Vagina (tissue), 2 donors: ENCODE measurements around the gene PIAS2. TPM values are rescaled to one million over a fixed set of nuclear protein-coding genes. Genes with fewer than 3 reads are reported as not detected.

ENCODE experiments used
- DNase-seq, 2 donors: peaks; one replicate each; pipeline ENCODE4 v3.0.0-alpha.2; 2017; ENCODE audit errors: extremely low spot score in 2 of 2
- H3K27ac ChIP-seq: fragments of 200-600 bp; sonication (generic); one replicate; pipeline ENCODE4 v1.5.1; 2019
- H3K27me3 ChIP-seq: fragments of 200-600 bp; sonication (generic); one replicate; pipeline ENCODE4 v1.5.1; 2019
- H3K36me3 ChIP-seq, 2 donors: fragments of 200-600 bp; sonication (generic); one replicate each; pipeline ENCODE4 v1.5.1; 2017 to 2019
- H3K4me1 ChIP-seq: fragments of 200-600 bp; sonication (generic); one replicate; pipeline ENCODE4 v1.5.1; 2019
- H3K4me3 ChIP-seq, 2 donors: fragments of 200-600 bp; sonication (generic); 1 replicate in 1 of 2; 2 replicates in 1 of 2; pipeline ENCODE4 v1.5.1; 2016 to 2019
- H3K9me3 ChIP-seq: fragments of 200-600 bp; sonication (generic); one replicate; pipeline ENCODE4 v1.5.1; 2019
- CTCF ChIP-seq, 3 experiments: fragments of 450-650 bp in 2 of 3; fragments of 200-600 bp in 1 of 3; sonication (generic) in 1 of 3; IDR thresholded peaks; one replicate each; pipeline ENCODE4 v1.5.1; 2017 to 2019; ENCODE audit warnings: antibody characterized with exemption in 3 of 3, mild to moderate bottlenecking in 2 of 3, moderate library complexity in 2 of 3
- POLR2A ChIP-seq, 2 donors: fragments of 450-650 bp; IDR thresholded peaks; one replicate each; pipeline ENCODE4 v1.6.1; 2017; ENCODE audit warnings: antibody characterized with exemption in 2 of 2, mild to moderate bottlenecking in 2 of 2, moderate library complexity in 2 of 2
- POLR2AphosphoS5 ChIP-seq, 2 donors: sonication (generic); formaldehyde crosslinking; IDR thresholded peaks; one replicate each; pipeline ENCODE4 v1.9.0; 2017; ENCODE audit warnings: antibody characterized with exemption in 2 of 2, mild to moderate bottlenecking in 2 of 2, low read depth in 1 of 2; ENCODE audit not compliant: insufficient read depth in 1 of 2
- intact Hi-C: fragments of 100-400 bp; cut with DNase I; formaldehyde crosslinking; loops from one replicate; pipeline ENCODE4 v1.15.1; 2023
- total RNA-seq: library from RNA; depleted of rRNA; stranded (reverse); fragments of >200 nt; gene quantifications from one replicate; pipeline ENCODE4 v1.2.3, GENCODE V29; 2016

Gene PIAS2
- total RNA-seq, 1 donor from 2014 or later: 17.7 TPM

DNA sequence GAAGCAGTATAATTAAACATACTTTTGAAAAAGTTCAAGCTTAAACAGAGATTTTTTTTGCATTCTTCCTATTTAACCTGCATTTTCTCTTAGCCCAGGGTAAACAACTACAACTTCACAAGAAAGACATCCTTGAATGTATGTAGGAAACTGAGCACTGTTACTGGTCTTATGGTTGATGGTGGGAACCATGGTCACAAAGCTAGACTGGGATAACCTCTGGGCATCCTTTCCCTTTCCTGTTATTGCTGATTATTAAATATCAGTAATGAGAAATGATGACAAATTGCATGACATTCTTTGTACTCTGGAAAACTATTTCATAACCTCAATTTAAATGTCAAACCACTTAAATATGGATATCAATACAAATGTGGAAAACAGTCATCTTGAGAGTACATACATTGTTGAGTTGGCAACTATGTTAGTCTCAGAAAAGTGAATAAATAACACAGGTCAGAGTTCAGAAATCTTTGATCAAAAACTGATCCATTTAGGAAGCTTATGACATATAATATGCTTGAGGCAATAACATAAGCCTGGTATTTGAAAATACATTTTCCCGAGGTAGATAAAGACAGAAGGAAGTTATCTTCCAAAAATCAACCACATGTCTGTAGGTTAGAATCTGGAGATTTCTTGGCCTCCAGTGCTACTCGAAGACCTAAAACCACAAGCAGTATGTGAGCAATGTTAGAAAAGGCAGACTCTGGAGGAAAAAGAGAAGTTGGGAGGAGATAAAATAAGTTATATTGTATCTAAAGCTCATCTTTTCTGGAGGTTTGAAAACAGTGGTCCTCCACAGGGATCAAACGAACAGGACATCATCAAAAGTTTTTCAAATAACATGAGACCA, 95.2 kb downstream of the PIAS2 start:
- Histone ChIP-seq H3K27ac (no peak overlapping the region), H3K4me3 (no peak overlapping the region), H3K4me1 (no peaks in the 10 kb centered on the region), H3K9me3 (no peaks in the 10 kb centered on the region), H3K27me3 (no peaks in the 10 kb centered on the region), H3K36me3 (peaks cover 0 to 8% of the 10 kb centered on the region in 2 donors)
- intact Hi-C loops: no loop called here
- no peak for DNase-seq
- TF ChIP-seq POLR2A (IDR thresholded peaks at IDR 0.05) (no peak), CTCF (IDR thresholded peaks at IDR 0.05) (no peak), POLR2AphosphoS5 (IDR thresholded peaks at IDR 0.05; ENCODE audit: insufficient read depth in 1 of 2, low read depth in 1 of 2) (no peak)

DNA sequence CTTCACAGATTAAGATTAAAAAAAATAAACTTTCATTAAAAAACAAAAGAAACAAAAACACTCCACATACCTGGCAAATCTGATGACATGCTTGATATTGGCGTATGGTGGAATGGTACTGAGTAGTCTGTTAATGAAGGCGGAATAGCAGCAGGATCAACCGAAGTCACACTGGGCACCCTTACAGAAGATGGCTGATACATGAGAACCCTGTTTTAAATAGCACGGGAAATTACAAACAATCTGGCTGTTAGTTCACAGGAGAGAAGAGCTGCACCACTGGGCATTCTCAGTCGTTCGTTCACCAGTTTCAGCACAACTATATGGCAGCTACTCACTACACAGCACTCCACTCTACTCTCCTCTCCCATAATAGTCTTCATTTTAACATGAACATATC, 96.4 kb downstream of the PIAS2 start:
- no peaks in the 10 kb centered on the region for H3K9me3 ChIP-seq
- intact Hi-C loops: no loop called here
- no peak for TF ChIP-seq POLR2AphosphoS5 (IDR thresholded peaks at IDR 0.05; ENCODE audit: insufficient read depth in 1 of 2, low read depth in 1 of 2)
- H3K27me3 ChIP-seq: no peaks in the 10 kb centered on the region
- H3K36me3 ChIP-seq: peaks cover 0 to 5% of the 10 kb centered on the region in 2 donors
- H3K4me3 ChIP-seq: no peak overlapping the region
- DNase-seq: no peak
- H3K27ac ChIP-seq: no peak overlapping the region
- no peaks in the 10 kb centered on the region for H3K4me1 ChIP-seq

- no peak overlapping the region for H3K4me3 ChIP-seq
- H3K9me3 ChIP-seq: no peaks in the 10 kb centered on the region
- intact Hi-C loops: no loop called here
- H3K4me1 ChIP-seq: no peaks in the 10 kb centered on the region
- H3K27me3 ChIP-seq: no peaks in the 10 kb centered on the region
- H3K36me3 ChIP-seq: peaks cover 0 to 5% of the 10 kb centered on the region in 2 donors
- no peak overlapping the region for H3K27ac ChIP-seq
- DNase-seq: no peak
- TF ChIP-seq POLR2AphosphoS5 (IDR thresholded peaks at IDR 0.05; ENCODE audit: insufficient read depth in 1 of 2, low read depth in 1 of 2) (no peak), POLR2A (IDR thresholded peaks at IDR 0.05) (no peak), CTCF (IDR thresholded peaks at IDR 0.05) (no peak)
Observed at GRCh38 chr18:46815661-46816060, 101.6 kb downstream of the PIAS2 start.

DNA sequence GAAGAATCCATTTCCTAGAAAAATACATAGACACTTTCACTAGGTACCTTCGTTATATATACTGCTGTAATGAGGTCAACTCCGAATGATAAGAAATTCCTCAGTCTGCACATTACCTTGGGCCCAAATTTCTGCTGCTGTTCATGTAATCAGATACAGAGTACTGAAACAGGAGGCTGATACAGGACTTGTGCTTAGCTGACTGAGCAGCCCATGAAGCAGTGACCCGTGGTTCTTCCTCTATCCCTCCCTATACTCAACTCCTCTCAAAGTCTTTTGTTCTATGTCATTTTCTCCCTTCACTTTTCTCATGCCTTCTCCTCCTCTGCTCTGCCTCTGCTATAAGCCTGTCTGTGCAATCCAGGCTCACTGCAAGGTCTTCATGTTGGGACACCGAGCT, 102.9 kb downstream of the PIAS2 start:
- no peaks in the 10 kb centered on the region for H3K4me1 ChIP-seq
- no peaks in the 10 kb centered on the region for H3K9me3 ChIP-seq
- no peak for DNase-seq
- H3K27me3 ChIP-seq: no peaks in the 10 kb centered on the region
- intact Hi-C loops: no loop called here
- H3K36me3 ChIP-seq: no peaks in the 10 kb centered on the region
- H3K27ac ChIP-seq: no peak overlapping the region
- TF ChIP-seq POLR2A (IDR thresholded peaks at IDR 0.05): no peak
- no peak for TF ChIP-seq CTCF (IDR thresholded peaks at IDR 0.05)
- TF ChIP-seq POLR2AphosphoS5 (IDR thresholded peaks at IDR 0.05; ENCODE audit: insufficient read depth in 1 of 2, low read depth in 1 of 2): no peak
- H3K4me3 ChIP-seq: no peak overlapping the region

DNA sequence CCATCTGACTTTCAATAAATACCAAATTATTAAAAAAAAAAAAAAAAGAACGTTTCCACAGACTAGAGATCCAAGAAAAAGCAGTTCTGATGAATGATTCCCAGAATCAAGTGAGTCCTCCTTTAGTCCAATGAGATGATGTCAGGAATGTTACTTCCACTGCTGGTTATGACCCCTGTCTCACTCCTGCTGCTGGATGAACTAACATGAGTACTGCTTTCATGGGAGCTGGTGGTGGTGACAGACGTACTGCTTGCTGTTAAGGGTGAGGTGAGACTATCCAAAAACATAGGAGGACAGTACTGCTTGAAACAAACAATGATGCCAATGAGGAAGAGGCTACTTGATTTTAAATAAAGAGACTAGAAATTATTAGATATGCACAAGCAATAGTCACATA, 105.0 kb downstream of the PIAS2 start:
- no peak overlapping the region for H3K4me3 ChIP-seq
- H3K27me3 ChIP-seq: no peaks in the 10 kb centered on the region
- H3K27ac ChIP-seq: no peak overlapping the region
- no peak for DNase-seq
- intact Hi-C loops: no loop called here
- no peaks in the 10 kb centered on the region for H3K4me1 ChIP-seq
- TF ChIP-seq POLR2A (IDR thresholded peaks at IDR 0.05): no peak
- TF ChIP-seq POLR2AphosphoS5 (IDR thresholded peaks at IDR 0.05; ENCODE audit: insufficient read depth in 1 of 2, low read depth in 1 of 2): no peak
- TF ChIP-seq CTCF (IDR thresholded peaks at IDR 0.05): no peak
- H3K9me3 ChIP-seq: no peaks in the 10 kb centered on the region
- no peaks in the 10 kb centered on the region for H3K36me3 ChIP-seq
